ENCODE measurements around the gene FBRS.
"Not testable (repeated sequence)": the region's sequence is repeated elsewhere in the genome, so short reads cannot be mapped to it uniquely, and the experiment has no call there.

FBRS gene

GRCh38 chr16:30698816-30699614 is 40.8 kb downstream of the FBRS start, which contains the start of gene SRCAP:
SRCAP (plus strand) TSS chr16:30699171; CDS start chr16:30700825, 1,654 bp downstream.
- TF ChIP-seq CTCF (conservative IDR thresholded peaks at IDR 0.05), result no peak

GRCh38 chr16:30699615-30700099 is 41.4 kb downstream of the FBRS start:
- no peak for TF ChIP-seq CTCF (conservative IDR thresholded peaks at IDR 0.05)
- H3K27ac ChIP-seq, result peak overlapping the region; percentile 97

More at GRCh38 chr16:30698816-30699614, 40.8 kb downstream of the FBRS start, which contains the start of gene SRCAP:
- peak within 1 kb of the TSS; percentile 97 for H3K27ac ChIP-seq

DNA sequence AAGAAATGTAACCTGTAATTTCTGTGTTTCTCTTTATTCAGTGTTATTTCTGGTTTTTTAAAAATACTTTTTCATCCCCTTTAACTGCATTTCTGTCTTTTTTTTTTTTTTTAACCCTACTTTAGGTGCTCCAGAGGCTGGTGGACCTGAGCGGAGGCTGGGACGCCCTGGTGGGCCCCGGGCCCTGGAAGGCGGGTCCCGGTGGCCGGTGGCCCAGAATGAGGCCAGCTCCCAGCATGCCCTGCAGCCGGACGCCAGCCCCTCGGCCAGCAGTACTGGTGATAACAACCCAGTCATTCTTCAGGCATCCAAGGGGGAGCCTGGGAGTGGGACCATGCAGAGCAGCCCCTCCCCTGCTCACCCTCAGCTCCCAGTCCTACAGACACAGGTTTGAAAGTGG is 42.3 kb downstream of the FBRS start:
- peak overlapping the region; percentile 97 for H3K27ac ChIP-seq
- no peak for TF ChIP-seq CTCF (conservative IDR thresholded peaks at IDR 0.05)

- TF ChIP-seq CTCF (conservative IDR thresholded peaks at IDR 0.05), result no peak
- H3K27ac ChIP-seq, result peak overlapping the region; percentile 97; the same call in 1 of the 2 replicates
These were observed 42.7 kb downstream of the FBRS start for GRCh38 chr16:30700971-30701370.

- H3K27ac ChIP-seq, result not testable (repeated sequence)
These were observed 44.8 kb downstream of the FBRS start for GRCh38 chr16:30703071-30703470.

DNA sequence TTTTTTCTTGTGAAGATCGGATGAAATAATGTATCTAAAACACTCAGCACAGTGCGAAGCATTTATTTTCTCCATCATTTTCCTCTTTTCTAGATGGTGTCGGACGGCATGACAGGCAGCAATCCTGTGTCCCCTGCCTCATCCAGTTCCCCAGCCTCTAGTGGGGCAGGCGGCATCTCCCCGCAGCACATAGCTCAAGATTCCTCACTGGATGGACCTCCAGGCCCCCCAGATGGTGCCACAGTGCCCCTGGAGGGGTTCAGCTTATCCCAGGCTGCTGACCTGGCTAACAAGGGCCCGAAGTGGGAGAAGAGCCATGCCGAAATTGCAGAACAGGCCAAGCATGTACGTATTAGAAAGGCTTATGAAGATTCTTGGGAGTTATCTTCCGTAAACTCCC is 45.7 kb downstream of the FBRS start:
- no peak for TF ChIP-seq CTCF (conservative IDR thresholded peaks at IDR 0.05)
- H3K27ac ChIP-seq, result no peak overlapping the region

- TF ChIP-seq CTCF (conservative IDR thresholded peaks at IDR 0.05), result no peak
- H3K27ac ChIP-seq, result no peak overlapping the region
These were observed 47.8 kb downstream of the FBRS start for GRCh38 chr16:30706046-30706445.

- no peak for TF ChIP-seq CTCF (conservative IDR thresholded peaks at IDR 0.05)
- H3K27ac ChIP-seq, result no peak overlapping the region
These were observed 52.7 kb downstream of the FBRS start for GRCh38 chr16:30710971-30711370.
